Prostate gland (tissue), 2 donors: Measurements from ENCODE around the gene ELOVL3.

ENCODE experiments used
- CTCF ChIP-seq, 4 experiments: fragments of 200-600 bp in 2 of 4; fragments of 450-650 bp in 2 of 4; sonication (generic) in 2 of 4; IDR thresholded peaks; 1 replicate in 3 of 4; 2 replicates in 1 of 4; pipeline ENCODE4 v1.5.1; 2016 to 2019; ENCODE audit warnings: antibody characterized with exemption in 4 of 4, mild to moderate bottlenecking in 2 of 4, moderate library complexity in 2 of 4
- POLR2A ChIP-seq: fragments of 450-650 bp; IDR thresholded peaks from one replicate; pipeline ENCODE4 v1.6.1; 2016; ENCODE audit warnings: antibody characterized with exemption, mild to moderate bottlenecking
- POLR2AphosphoS5 ChIP-seq: sonication (generic); formaldehyde crosslinking; IDR thresholded peaks from one replicate; pipeline ENCODE4 v1.6.1; 2017; ENCODE audit warnings: antibody characterized with exemption

GRCh38 chr10:102230264-102230860, 4.3 kb downstream of the ELOVL3 start:
- TF ChIP-seq CTCF (IDR thresholded peaks at IDR 0.05) (no peak), POLR2A (no peak), POLR2AphosphoS5 (no peak)
